K562 (cell line): ENCODE results near the gene CTU1. TPM values are rescaled to one million over a fixed set of nuclear protein-coding genes. Genes with fewer than 3 reads are reported as not detected.

ENCODE experiments used
- ATAC-seq: fragments of 200-7000 bp; cut with Tn5 transposase; 3 replicates; pipeline ENCODE4 v1.9.1; 2020; ENCODE audit warnings: moderate library complexity
- BruUV-seq: library from RNA; stranded (reverse); fragments of 400-500 nt; replicated peaks from 2 replicates; lab custom pipeline; 2021; lab: Mats Ljungman, UMichigan
- CTCF ChIA-PET: fragments of 300-600 bp; formaldehyde crosslinking; extraction: SDS; loops from one replicate; lab custom pipeline; 2021; ENCODE audit warnings: low intra/inter-chr PET ratio; lab: Yijun Ruan, JAX
- POLR2A ChIA-PET: fragments of 300-600, 350-650 bp; sonication (Branson Sonifier 250); formaldehyde crosslinking; extraction: SDS; loops from one replicate; lab custom pipeline; 2021; ENCODE audit warnings: antibody characterized with exemption, inconsistent platforms; lab: Yijun Ruan, JAX
- DNase-seq, 4 experiments: peaks; one replicate each; pipeline versions ENCODE4 v3.0.0 to v3.0.0-alpha.2; 2011 to 2018; ENCODE audit warnings: low spot score in 3 of 4, mixed read lengths in 3 of 4; ENCODE audit errors: extremely low read depth in 1 of 4
- FAIRE-seq: peaks from 2 replicates; lab custom pipeline; 2011; peaks lifted over from hg19 to GRCh38; lab: Jason Lieb, UNC
- H2AFZ ChIP-seq: 2 replicates; pipeline ENCODE4 v1.6.0; 2011; ENCODE audit warnings: low read depth, low read length, control low read depth, inconsistent platforms
- H3K27ac ChIP-seq: fragments of 200-600 bp; 3 replicates; pipeline ENCODE4 v1.8.0; 2011; ENCODE audit warnings: low read depth, mild to moderate bottlenecking, control low read depth, inconsistent platforms, low read length, moderate library complexity, mixed read lengths; ENCODE audit errors: extremely low read depth
- H3K27me3 ChIP-seq, 2 experiments: fragments of 300-600 bp in 1 of 2; 2 replicates in 1 of 2; 3 replicates in 1 of 2; pipeline versions ENCODE4 v1.6.0 to v1.8.0; 2011; ENCODE audit warnings: inconsistent platforms in 2 of 2, low read length in 2 of 2, mild to moderate bottlenecking in 1 of 2, mixed read lengths in 1 of 2, moderate library complexity in 1 of 2; ENCODE audit not compliant: control insufficient read depth in 2 of 2, insufficient read depth in 2 of 2
- H3K36me3 ChIP-seq: fragments of 300-600 bp; 3 replicates; pipeline ENCODE4 v1.8.0; 2011; ENCODE audit warnings: mild to moderate bottlenecking, low read length, inconsistent platforms; ENCODE audit not compliant: control insufficient read depth, insufficient read depth
- H3K4me1 ChIP-seq, 2 experiments: fragments of 200-600 bp in 1 of 2; replicated peaks in 1 of 2; 2 replicates in 1 of 2; 3 replicates in 1 of 2; pipeline versions ENCODE4 v1.5.1 to v1.8.0; 2011; ENCODE audit warnings: inconsistent platforms in 2 of 2, low read length in 2 of 2, mild to moderate bottlenecking in 1 of 2, mixed read lengths in 1 of 2, moderate library complexity in 1 of 2; ENCODE audit not compliant: control insufficient read depth in 2 of 2, insufficient read depth in 2 of 2
- H3K4me2 ChIP-seq: 2 replicates; pipeline ENCODE4 v1.6.1; 2011; ENCODE audit warnings: low read length, control low read depth, inconsistent platforms, mixed read lengths; ENCODE audit not compliant: insufficient read depth
- H3K4me3 ChIP-seq: fragments of 200-600 bp; sonication (generic), shearing (Covaris generic); 2 replicates; pipeline ENCODE4 v1.5.1; 2016; ENCODE audit warnings: control low read depth, inconsistent platforms
- H3K79me2 ChIP-seq: fragments of 200-600 bp; 3 replicates; pipeline ENCODE4 v1.8.0; 2011; ENCODE audit warnings: low read length, inconsistent platforms; ENCODE audit not compliant: control insufficient read depth, insufficient read depth
- H3K9ac ChIP-seq, 2 experiments: 2 replicates each; pipeline versions ENCODE4 v1.6.0 to v1.6.1; 2011; ENCODE audit warnings: low read depth in 2 of 2, low read length in 2 of 2, control low read depth in 1 of 2, inconsistent platforms in 1 of 2, mild to moderate bottlenecking in 1 of 2, mixed read lengths in 1 of 2; ENCODE audit not compliant: insufficient read depth in 1 of 2
- H3K9me1 ChIP-seq: one replicate; pipeline ENCODE4 v1.6.0; 2011; ENCODE audit warnings: inconsistent platforms, mild to moderate bottlenecking, low read length, moderate library complexity; ENCODE audit not compliant: control insufficient read depth, insufficient read depth
- H3K9me3 ChIP-seq: replicated peaks from 2 replicates; pipeline ENCODE4 v1.5.1; 2011; ENCODE audit warnings: low read depth, low read length, inconsistent platforms; ENCODE audit not compliant: control insufficient read depth, insufficient read depth
- H4K20me1 ChIP-seq: replicated peaks from 2 replicates; pipeline ENCODE4 v1.6.1; 2011; ENCODE audit warnings: low read length, inconsistent platforms, mixed read lengths; ENCODE audit not compliant: control insufficient read depth, insufficient read depth
- CBFA2T3 ChIP-seq: fragments of 450-650 bp; IDR thresholded peaks from 2 replicates; pipeline ENCODE4 v1.6.1; 2017
- CCNT2 ChIP-seq: IDR thresholded peaks from 2 replicates; pipeline ENCODE4 v1.6.1; 2011; ENCODE audit warnings: borderline replicate concordance, low read depth, mild to moderate bottlenecking, moderate library complexity, mixed read lengths, low read length; ENCODE audit not compliant: insufficient read length; ENCODE audit errors: extremely low read depth
- DACH1 ChIP-seq: fragments of 450-650 bp; IDR thresholded peaks from 2 replicates; pipeline ENCODE4 v1.6.1; 2018; ENCODE audit not compliant: partially characterized antibody
- FIP1L1 ChIP-seq: fragments of 200-400 bp; formaldehyde crosslinking; IDR thresholded peaks from 2 replicates; pipeline ENCODE4 v1.6.1; 2018; ENCODE audit warnings: mild to moderate bottlenecking, low read depth, low read length; ENCODE audit not compliant: poor library complexity, severe bottlenecking
- NRF1 ChIP-seq, 2 experiments: fragments of 450-650 bp; IDR thresholded peaks in 1 of 2; conservative IDR thresholded peaks in 1 of 2; 2 replicates each; pipeline ENCODE4 v1.6.1; 2014; ENCODE audit warnings: mild to moderate bottlenecking in 2 of 2
- PATZ1 ChIP-seq: fragments of 250-450 bp; sonication (Bioruptor Pico); IDR thresholded peaks from 2 replicates; pipeline ENCODE4 v1.5.0; 2020; ENCODE audit warnings: mild to moderate bottlenecking, borderline replicate concordance
- PRDM10 ChIP-seq: fragments of 450-650 bp; IDR thresholded peaks from 2 replicates; pipeline ENCODE4 v1.6.1; 2018; ENCODE audit not compliant: partially characterized antibody
- RBBP5 ChIP-seq: fragments of 200-600 bp; sonication (generic); IDR thresholded peaks from 2 replicates; pipeline ENCODE4 v1.6.1; 2012; ENCODE audit warnings: borderline replicate concordance, mild to moderate bottlenecking, low read length, control low read depth, inconsistent platforms; ENCODE audit not compliant: insufficient read depth, poor library complexity, severe bottlenecking
- RBM15 ChIP-seq: fragments of 200-400 bp; formaldehyde crosslinking; IDR thresholded peaks from 2 replicates; pipeline ENCODE4 v1.6.1; 2018; ENCODE audit warnings: mild to moderate bottlenecking, low read length, moderate library complexity; ENCODE audit not compliant: insufficient read depth
- RCOR1 ChIP-seq, 2 experiments: IDR thresholded peaks; 2 replicates each; pipeline ENCODE4 v1.6.1; 2012; ENCODE audit warnings: low read depth in 2 of 2, low read length in 2 of 2, borderline replicate concordance in 1 of 2, improper control_type of control experiment in 1 of 2
- TRIM25 ChIP-seq: fragments of 450-650 bp; IDR thresholded peaks from 2 replicates; pipeline ENCODE4 v1.7.0; 2016; ENCODE audit warnings: borderline replicate concordance
- ZKSCAN3 ChIP-seq: fragments of 250-450 bp; sonication (Bioruptor Pico); IDR thresholded peaks from 2 replicates; pipeline ENCODE4 v1.4.0; 2020
- ZNF41 ChIP-seq: fragments of 250-450 bp; sonication (Bioruptor Pico); conservative IDR thresholded peaks from 2 replicates; pipeline ENCODE4 v1.4.0; 2020; ENCODE audit warnings: mild to moderate bottlenecking
- WGBS: fragments of 100-300 bp; shearing (Covaris generic); methylation state at CpG from one replicate; pipeline ENCODE4 v1.1.6; 2016; ENCODE audit warnings: low coverage, mixed read lengths; ENCODE audit not compliant: insufficient coverage; ENCODE audit errors: missing lambda C conversion rate; 5-methylcytosine and 5-hydroxymethylcytosine counted together
- in situ Hi-C: fragments of 300-500 bp; cut with MboI; formaldehyde crosslinking; loops from 4 replicates; pipeline ENCODE4 v1.15.0; 2018; ENCODE audit warnings: inconsistent platforms, mixed read lengths
- intact Hi-C: fragments of 100-400 bp; cut with micrococcal nuclease; formaldehyde crosslinking; loops from 2 replicates; pipeline ENCODE4 v1.14.2; 2022
- polyA plus RNA-seq, 8 experiments: library from polyadenylated mRNA; depleted of rRNA in 4 of 8; stranded (reverse) in 5 of 8; unstranded in 3 of 8; fragments of >200 nt; fragmentation: Nextera tagmentation in 2 of 8; fragmentation: Illumina TruSeq in 1 of 8; extraction: Ambion mirVana in 2 of 8; extraction: Trizol in 1 of 8; gene quantifications; 2 replicates each; pipeline versions ENCODE4 v1.2.1 to v1.2.3, GENCODE V29; 2011 to 2014; ENCODE audit warnings: inconsistent platforms in 1 of 8, missing spikeins in 1 of 8
- total RNA-seq, 7 experiments: library from RNA; depleted of rRNA in 6 of 7; stranded (reverse); fragments of >200 nt in 6 of 7; fragmentation: Illumina TruSeq in 2 of 7; extraction: Trizol in 2 of 7; gene quantifications; 2 replicates each; pipeline versions ENCODE4 v1.2.1 to v1.2.3, GENCODE V29; 2011 to 2021; ENCODE audit warnings: low replicate concordance in 1 of 7

The CTU1 gene
- total and polyA plus RNA-seq, 9 of the 15 experiments (the other 6 are each of a cell fraction or from before 2014, with no cell fraction given): 0.03 to 18.4 (median 2.3) TPM; not detected in 1

- DNase-seq: peak in 1 of 4 experiments; percentile 28
- Histone ChIP-seq H3K9me3 (no peaks in the 10 kb centered on the region; the same call in 1 of the 2 replicates), H3K79me2 (no peaks in the 10 kb centered on the region), H3K4me1 (peaks cover 7 to 13% of the 10 kb centered on the region in 2 experiments), H4K20me1 (no peaks in the 10 kb centered on the region), H2AFZ (no peak overlapping the region), H3K27me3 (peaks cover 3 to 8% of the 10 kb centered on the region in 2 experiments; a peak in 2 of 5 replicates), H3K9ac (no peak overlapping the region), H3K27ac (no peak overlapping the region), H3K36me3 (no peaks in the 10 kb centered on the region), H3K9me1 (no peaks in the 10 kb centered on the region), H3K4me2 (no peak overlapping the region), H3K4me3 (no peak overlapping the region)
- in situ Hi-C loops (no loop called here), intact Hi-C loops (no loop called here)
- no TSS peak for BruUV-seq
- ATAC-seq: no peak
- ChIA-PET CTCF (interaction anchor here (0.7 kb wide), 1 partner anchor 24 kb away, joined by 3 read pairs; no protein-coding TSS in a partner anchor), POLR2A (interaction anchor here (0.5 to 0.8 kb wide), 3 partner anchors 69 to 918 kb away, joined by 3 to 4 read pairs (median 3); partner anchors contain the start of gene KLK8)
- 0% methylated on average over 5 of the region's 5 CpGs for WGBS
- no peak for FAIRE-seq
- no peak for TF ChIP-seq FIP1L1
- TF ChIP-seq TRIM25: no peak
- TF ChIP-seq PATZ1 (CRISPR knock-in tag): no peak
- TF ChIP-seq RBBP5: no peak
- TF ChIP-seq CBFA2T3: peak; percentile 75
- TF ChIP-seq RBM15: no peak
- TF ChIP-seq RCOR1 (IDR thresholded peaks at IDR 0.05; ENCODE audit: borderline replicate concordance in 1 of 2, low read depth in 2 of 2, low read length in 2 of 2): no peak
- no peak for TF ChIP-seq ZNF41 (CRISPR knock-in tag)
- TF ChIP-seq ZKSCAN3 (CRISPR knock-in tag): no peak
- TF ChIP-seq PRDM10: peak; percentile 11
- TF ChIP-seq CCNT2: no peak
- no peak for TF ChIP-seq NRF1 (conservative IDR thresholded peaks at IDR 0.05 in 1 of 2, IDR thresholded peaks at IDR 0.05 in 1 of 2)
- no peak for TF ChIP-seq DACH1
Observed at GRCh38 chr19:51070334-51071094, 37.7 kb downstream of the CTU1 start.
